HG03103 (cell line): Measurements from ENCODE around the gene TAGLN2.

Experiments
- ATAC-seq: cut with Tn5 transposase; IDR thresholded peaks from one replicate; pipeline ENCODE4 v1.9.1; 2021; ENCODE audit warnings: low read depth; ENCODE audit not compliant: unreplicated experiment

Gene TAGLN2

GRCh38 chr1:159949981-159950381 is 24.7 kb upstream of the TAGLN2 start:
- no peak for ATAC-seq

GRCh38 chr1:159949123-159949522 is 23.8 kb upstream of the TAGLN2 start:
- ATAC-seq = no peak

- ATAC-seq = no peak
Observed at GRCh38 chr1:159947942-159948341, 22.6 kb upstream of the TAGLN2 start.

- no peak for ATAC-seq
Observed at GRCh38 chr1:159946242-159947187, 21.2 kb upstream of the TAGLN2 start.

- peak; percentile 53 for ATAC-seq
Observed at GRCh38 chr1:159945483-159946241, 20.4 kb upstream of the TAGLN2 start, which contains the start of gene IGSF9. Gene IGSF9 (minus strand): TSS chr1:159945613. CDS start chr1:159943454, 2,159 bp downstream.

- ATAC-seq = no peak
Observed at GRCh38 chr1:159944623-159945455, 19.5 kb upstream of the TAGLN2 start.

- no peak for ATAC-seq
Observed at GRCh38 chr1:159943908-159944622, 18.8 kb upstream of the TAGLN2 start.

GRCh38 chr1:159943278-159943640 is 18.0 kb upstream of the TAGLN2 start:
- ATAC-seq = no peak

GRCh38 chr1:159942632-159943277 is 17.4 kb upstream of the TAGLN2 start:
- no peak for ATAC-seq

GRCh38 chr1:159941591-159942560 is 16.6 kb upstream of the TAGLN2 start:
- no peak for ATAC-seq

- no peak for ATAC-seq
Observed at GRCh38 chr1:159941141-159941540, 15.8 kb upstream of the TAGLN2 start.

GRCh38 chr1:159940006-159940620 is 14.8 kb upstream of the TAGLN2 start:
- ATAC-seq = no peak

GRCh38 chr1:159939678-159940002 is 14.3 kb upstream of the TAGLN2 start:
- no peak for ATAC-seq

GRCh38 chr1:159938905-159939677 is 13.8 kb upstream of the TAGLN2 start:
- no peak for ATAC-seq

- no peak for ATAC-seq
Observed at GRCh38 chr1:159938211-159938852, 13.0 kb upstream of the TAGLN2 start.

GRCh38 chr1:159937054-159937750 is 11.9 kb upstream of the TAGLN2 start:
- no peak for ATAC-seq
